Lower lobe of right lung (tissue), 2 donors: ENCODE results near the gene NRCAM. TPM values are rescaled to one million over a fixed set of nuclear protein-coding genes. Genes with fewer than 3 reads are reported as not detected.

Experiments used
- ATAC-seq, 2 donors: fragments of 200-7000 bp; cut with Tn5 transposase; one replicate each; pipeline ENCODE4 v1.9.1; 2020 to 2022; ENCODE audit warnings: mild to moderate bottlenecking in 2 of 2, moderate library complexity in 2 of 2
- DNase-seq: peaks from one replicate; pipeline ENCODE4 v3.0.0-alpha.2; 2020
- H3K27ac ChIP-seq: fragments of 200-600 bp; one replicate; pipeline ENCODE4 v1.8.0; 2022
- H3K27me3 ChIP-seq: fragments of 200-600 bp; one replicate; pipeline ENCODE4 v1.8.0; 2022; ENCODE audit warnings: low read depth
- H3K36me3 ChIP-seq: fragments of 200-600 bp; one replicate; pipeline ENCODE4 v1.8.0; 2022; ENCODE audit warnings: mild to moderate bottlenecking
- H3K4me1 ChIP-seq: fragments of 200-600 bp; one replicate; pipeline ENCODE4 v1.8.0; 2022
- H3K4me3 ChIP-seq: fragments of 200-600 bp; one replicate; pipeline ENCODE4 v1.8.0; 2022; ENCODE audit warnings: mild to moderate bottlenecking
- H3K9me3 ChIP-seq: fragments of 200-600 bp; one replicate; pipeline ENCODE4 v1.8.0; 2022
- intact Hi-C: fragments of 100-400 bp; cut with DNase I; formaldehyde crosslinking; loops from one replicate; pipeline ENCODE4 v1.11.0; 2022
- total RNA-seq: library from RNA; stranded (reverse); fragmentation: NEBNext Ultra II Directional; extraction: Animal tissue kit (Norgen Biotek cat#: 25700); gene quantifications from one replicate; pipeline ENCODE4 v1.2.1, GENCODE V29; 2021
- TF ChIP-seq, protein P1 (sequence below): fragments of 200-600 bp; IDR thresholded peaks from one replicate; pipeline ENCODE4 v1.8.0; 2022; ENCODE audit warnings: antibody characterized with exemption, mild to moderate bottlenecking
- donor health status: DM: no; HTN: yes; CAD: no; lungs with severe emphysema.

Gene NRCAM
- total RNA-seq, 1 donor from 2014 or later: 2.6 TPM

DNA sequence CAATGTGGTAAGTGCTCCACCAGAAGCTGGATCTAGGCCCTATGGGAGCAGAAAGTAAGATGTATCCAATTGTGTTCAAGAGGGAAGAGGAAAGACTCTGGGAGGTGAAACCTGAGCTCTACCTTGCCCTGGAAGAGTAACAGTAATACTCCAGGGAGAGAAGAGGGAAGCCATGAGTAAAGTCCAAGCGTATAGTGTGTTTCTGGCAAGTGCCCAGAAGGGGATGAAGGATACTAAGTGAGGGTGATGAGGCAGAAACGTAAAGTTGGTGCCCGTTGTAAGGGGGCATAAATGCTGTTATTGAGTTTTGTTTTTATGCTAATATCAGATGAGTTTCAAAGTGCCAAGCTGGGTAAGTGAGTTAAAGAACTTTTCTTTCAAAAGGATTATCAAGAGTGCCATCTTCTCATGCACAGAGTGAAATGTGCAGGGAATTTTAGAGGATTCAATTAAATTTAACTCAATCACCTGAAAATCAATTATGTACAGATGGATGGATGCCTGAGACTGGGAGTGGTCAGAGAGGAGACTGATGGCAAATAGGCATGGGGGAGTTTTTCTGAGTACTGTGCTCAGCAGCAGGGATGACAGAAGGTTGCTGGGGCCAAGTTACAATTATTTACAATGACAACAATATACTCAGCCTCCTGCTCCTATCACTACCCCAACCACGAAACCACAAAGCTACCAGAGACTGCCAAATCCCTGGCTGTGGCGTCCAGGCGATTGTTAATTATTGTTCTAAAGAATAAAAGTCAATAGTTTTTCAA, 202.8 kb downstream of the NRCAM start:
- DNase-seq: no peak
- TF ChIP-seq, protein P1, sequence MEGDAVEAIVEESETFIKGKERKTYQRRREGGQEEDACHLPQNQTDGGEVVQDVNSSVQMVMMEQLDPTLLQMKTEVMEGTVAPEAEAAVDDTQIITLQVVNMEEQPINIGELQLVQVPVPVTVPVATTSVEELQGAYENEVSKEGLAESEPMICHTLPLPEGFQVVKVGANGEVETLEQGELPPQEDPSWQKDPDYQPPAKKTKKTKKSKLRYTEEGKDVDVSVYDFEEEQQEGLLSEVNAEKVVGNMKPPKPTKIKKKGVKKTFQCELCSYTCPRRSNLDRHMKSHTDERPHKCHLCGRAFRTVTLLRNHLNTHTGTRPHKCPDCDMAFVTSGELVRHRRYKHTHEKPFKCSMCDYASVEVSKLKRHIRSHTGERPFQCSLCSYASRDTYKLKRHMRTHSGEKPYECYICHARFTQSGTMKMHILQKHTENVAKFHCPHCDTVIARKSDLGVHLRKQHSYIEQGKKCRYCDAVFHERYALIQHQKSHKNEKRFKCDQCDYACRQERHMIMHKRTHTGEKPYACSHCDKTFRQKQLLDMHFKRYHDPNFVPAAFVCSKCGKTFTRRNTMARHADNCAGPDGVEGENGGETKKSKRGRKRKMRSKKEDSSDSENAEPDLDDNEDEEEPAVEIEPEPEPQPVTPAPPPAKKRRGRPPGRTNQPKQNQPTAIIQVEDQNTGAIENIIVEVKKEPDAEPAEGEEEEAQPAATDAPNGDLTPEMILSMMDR: no peak
- Histone ChIP-seq H3K27me3 (no peaks in the 10 kb centered on the region), H3K9me3 (no peaks in the 10 kb centered on the region), H3K4me3 (no peak overlapping the region), H3K4me1 (no peaks in the 10 kb centered on the region), H3K27ac (no peak overlapping the region), H3K36me3 (no peaks in the 10 kb centered on the region)
- intact Hi-C loops: no loop called here
- no peak for ATAC-seq

DNA sequence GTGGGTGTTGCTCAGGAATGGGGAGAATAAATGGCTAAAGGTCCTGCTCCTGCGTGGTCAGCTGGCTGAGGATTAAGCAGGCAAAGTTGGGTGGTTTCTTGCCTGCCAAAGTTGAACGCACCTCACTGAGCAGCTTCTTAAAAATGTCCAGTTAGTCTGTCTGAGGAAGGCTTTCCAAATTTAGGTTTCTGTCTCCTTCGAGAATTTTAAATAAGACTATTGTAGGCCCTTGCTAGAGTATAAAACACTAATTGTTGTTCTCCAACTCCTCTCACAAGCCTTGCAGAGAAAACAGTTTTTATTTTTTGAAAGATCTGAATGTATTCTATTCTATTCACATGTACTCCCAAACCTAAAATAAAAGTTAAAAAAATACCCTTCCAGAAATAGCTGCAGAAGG, 204.1 kb downstream of the NRCAM start:
- intact Hi-C loops: no loop called here
- no peaks in the 10 kb centered on the region for H3K27me3 ChIP-seq
- no peak overlapping the region for H3K4me3 ChIP-seq
- H3K27ac ChIP-seq: no peak overlapping the region
- H3K36me3 ChIP-seq: no peaks in the 10 kb centered on the region
- H3K4me1 ChIP-seq: no peaks in the 10 kb centered on the region
- DNase-seq: no peak
- TF ChIP-seq, protein P1: no peak
- H3K9me3 ChIP-seq: no peaks in the 10 kb centered on the region
- no peak for ATAC-seq

DNA sequence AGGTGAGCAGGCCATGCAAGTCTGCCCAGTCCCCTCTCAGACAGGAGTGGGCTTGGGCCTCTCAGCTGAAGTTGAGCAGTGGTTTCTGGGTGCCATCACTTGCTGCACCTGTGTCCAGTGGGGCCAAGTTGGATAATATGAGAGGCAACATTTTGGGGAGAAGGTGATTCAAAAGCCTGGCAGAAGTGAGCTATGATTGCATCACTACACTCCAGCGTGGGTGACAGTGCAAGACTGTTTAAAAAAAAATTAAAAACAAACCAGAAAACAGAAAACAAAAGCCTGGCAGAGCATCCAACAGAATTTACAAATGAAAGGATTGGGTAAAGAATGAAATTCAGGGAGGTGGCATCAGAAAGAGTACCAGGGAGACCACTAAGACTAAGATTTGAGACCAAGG, 204.5 kb downstream of the NRCAM start:
- Histone ChIP-seq H3K27me3 (no peaks in the 10 kb centered on the region), H3K4me1 (no peaks in the 10 kb centered on the region), H3K36me3 (no peaks in the 10 kb centered on the region), H3K9me3 (no peaks in the 10 kb centered on the region), H3K4me3 (no peak overlapping the region), H3K27ac (no peak overlapping the region)
- TF ChIP-seq, protein P1: no peak
- intact Hi-C loops: no loop called here
- no peak for ATAC-seq
- DNase-seq: no peak

DNA sequence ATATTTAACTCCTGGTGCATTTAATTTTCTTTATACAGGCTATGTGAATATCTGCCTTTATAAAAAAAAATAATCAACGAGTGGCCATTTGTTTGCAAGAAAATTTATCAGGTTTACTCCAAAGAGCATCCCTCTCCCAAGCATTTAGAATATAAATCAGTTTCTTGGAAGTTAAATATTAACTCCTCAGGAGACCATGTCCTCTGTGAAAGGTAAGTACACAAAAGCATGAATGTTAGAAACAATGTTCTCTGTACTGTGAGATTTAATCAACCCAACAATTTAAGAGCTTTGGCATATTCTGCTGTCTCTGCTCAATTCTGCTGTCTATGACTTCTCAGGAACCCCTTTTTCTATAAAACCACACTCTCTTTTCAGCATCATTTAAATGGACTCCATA, 206.8 kb downstream of the NRCAM start:
- Histone ChIP-seq H3K36me3 (no peaks in the 10 kb centered on the region), H3K27ac (no peak overlapping the region), H3K27me3 (no peaks in the 10 kb centered on the region), H3K4me1 (no peaks in the 10 kb centered on the region), H3K9me3 (no peaks in the 10 kb centered on the region), H3K4me3 (no peak overlapping the region)
- no peak for DNase-seq
- TF ChIP-seq, protein P1: no peak
- ATAC-seq: no peak
- intact Hi-C loops: no loop called here

DNA sequence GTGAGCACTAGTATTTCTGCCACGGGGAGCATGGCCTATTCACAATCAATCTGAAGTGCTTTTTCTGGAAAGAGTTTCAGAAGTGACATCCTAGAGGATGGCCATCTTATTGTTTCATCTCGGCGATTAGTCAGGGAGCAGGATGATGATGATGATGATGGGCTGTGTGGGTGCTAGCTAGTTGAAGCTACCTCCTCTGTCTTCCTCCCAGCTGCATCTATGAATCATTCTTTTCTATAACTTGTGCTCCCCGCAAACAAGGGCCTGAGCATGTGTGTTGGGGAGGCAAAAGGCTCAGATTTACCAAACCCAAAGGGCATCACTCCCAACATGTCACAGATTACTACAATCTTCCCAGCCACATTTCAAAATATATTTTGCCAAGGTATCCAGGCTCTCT, 207.4 kb downstream of the NRCAM start:
- no peak for DNase-seq
- Histone ChIP-seq H3K4me1 (no peaks in the 10 kb centered on the region), H3K36me3 (no peaks in the 10 kb centered on the region), H3K9me3 (no peaks in the 10 kb centered on the region), H3K27ac (no peak overlapping the region), H3K27me3 (no peaks in the 10 kb centered on the region), H3K4me3 (no peak overlapping the region)
- TF ChIP-seq, protein P1: no peak
- no peak for ATAC-seq
- intact Hi-C loops: no loop called here
